ENCODE measurements around the gene LRFN2. TPM values are rescaled to one million over a fixed set of nuclear protein-coding genes. Genes with fewer than 3 reads are reported as not detected.

Gene LRFN2
- total and polyA plus RNA-seq, 2 donors: 0.11 to 0.38 TPM

- DNase-seq (ENCODE audit: low read depth in 6 of 9, low spot score in 9 of 9): no peak
- H3K27me3 ChIP-seq (ENCODE audit: control insufficient read depth in 2 of 2, insufficient read depth in 1 of 2, low read length in 1 of 2): peaks cover 0 to 4% of the 10 kb centered on the region in 2 donors
- H3K27ac ChIP-seq (ENCODE audit: low read depth in 1 of 2, low read length in 1 of 2): no peak overlapping the region
- H3K4me3 ChIP-seq (ENCODE audit: low read length in 2 of 2): no peak overlapping the region
- WGBS: 68% methylated on average over 9 of the region's 9 CpGs
- no peaks in the 10 kb centered on the region for H3K36me3 ChIP-seq (ENCODE audit: control insufficient read depth in 2 of 2, insufficient read depth in 2 of 2, low read length in 1 of 2)
- peaks cover 0 to 2% of the 10 kb centered on the region in 2 donors for H3K4me1 ChIP-seq (ENCODE audit: control insufficient read depth in 2 of 2, insufficient read depth in 2 of 2, low read length in 2 of 2)
- H3K9me3 ChIP-seq (ENCODE audit: control insufficient read depth in 2 of 2, insufficient read depth in 1 of 2, low read length in 1 of 2): no peaks in the 10 kb centered on the region
These were observed 177.3 kb downstream of the LRFN2 start for GRCh38 chr6:40409716-40410397.

GRCh38 chr6:40408786-40409542 lies 178.2 kb downstream of the LRFN2 start:
- Histone ChIP-seq H3K27me3 (ENCODE audit: control insufficient read depth in 2 of 2, insufficient read depth in 1 of 2, low read length in 1 of 2) (peaks cover 0 to 4% of the 10 kb centered on the region in 2 donors), H3K27ac (ENCODE audit: low read depth in 1 of 2, low read length in 1 of 2) (no peak overlapping the region), H3K4me3 (ENCODE audit: low read length in 2 of 2) (no peak overlapping the region), H3K9me3 (ENCODE audit: control insufficient read depth in 2 of 2, insufficient read depth in 1 of 2, low read length in 1 of 2) (no peaks in the 10 kb centered on the region), H3K36me3 (ENCODE audit: control insufficient read depth in 2 of 2, insufficient read depth in 2 of 2, low read length in 1 of 2) (no peaks in the 10 kb centered on the region), H3K4me1 (ENCODE audit: control insufficient read depth in 2 of 2, insufficient read depth in 2 of 2, low read length in 2 of 2) (peaks cover 0 to 2% of the 10 kb centered on the region in 2 donors)
- no peak for DNase-seq (ENCODE audit: low read depth in 6 of 9, low spot score in 9 of 9)
- 89% methylated on average over 4 of the region's 4 CpGs for WGBS

- DNase-seq (ENCODE audit: low read depth in 6 of 9, low spot score in 9 of 9): no peak
- Histone ChIP-seq H3K27ac (ENCODE audit: low read depth in 1 of 2, low read length in 1 of 2) (no peak overlapping the region), H3K4me3 (ENCODE audit: low read length in 2 of 2) (no peak overlapping the region), H3K27me3 (ENCODE audit: control insufficient read depth in 2 of 2, insufficient read depth in 1 of 2, low read length in 1 of 2) (peaks cover 0 to 4% of the 10 kb centered on the region in 2 donors), H3K36me3 (ENCODE audit: control insufficient read depth in 2 of 2, insufficient read depth in 2 of 2, low read length in 1 of 2) (no peaks in the 10 kb centered on the region), H3K4me1 (ENCODE audit: control insufficient read depth in 2 of 2, insufficient read depth in 2 of 2, low read length in 2 of 2) (no peaks in the 10 kb centered on the region), H3K9me3 (ENCODE audit: control insufficient read depth in 2 of 2, insufficient read depth in 1 of 2, low read length in 1 of 2) (no peaks in the 10 kb centered on the region)
- WGBS: 82% methylated on average over 2 of the region's 2 CpGs
These were observed 179.9 kb downstream of the LRFN2 start for GRCh38 chr6:40407239-40407638.

GRCh38 chr6:40406175-40406574 lies 181.0 kb downstream of the LRFN2 start:
- Histone ChIP-seq H3K27me3 (ENCODE audit: control insufficient read depth in 2 of 2, insufficient read depth in 1 of 2, low read length in 1 of 2) (peaks cover 0 to 4% of the 10 kb centered on the region in 2 donors), H3K9me3 (ENCODE audit: control insufficient read depth in 2 of 2, insufficient read depth in 1 of 2, low read length in 1 of 2) (no peaks in the 10 kb centered on the region), H3K4me1 (ENCODE audit: control insufficient read depth in 2 of 2, insufficient read depth in 2 of 2, low read length in 2 of 2) (no peaks in the 10 kb centered on the region), H3K36me3 (ENCODE audit: control insufficient read depth in 2 of 2, insufficient read depth in 2 of 2, low read length in 1 of 2) (no peaks in the 10 kb centered on the region), H3K4me3 (ENCODE audit: low read length in 2 of 2) (no peak overlapping the region), H3K27ac (ENCODE audit: low read depth in 1 of 2, low read length in 1 of 2) (no peak overlapping the region)
- WGBS: over 99% methylated on average over 7 of the region's 7 CpGs
- no peak for DNase-seq (ENCODE audit: low read depth in 6 of 9, low spot score in 9 of 9)

- DNase-seq (ENCODE audit: low read depth in 6 of 9, low spot score in 9 of 9): no peak
- Histone ChIP-seq H3K4me3 (ENCODE audit: low read length in 2 of 2) (no peak overlapping the region), H3K27ac (ENCODE audit: low read depth in 1 of 2, low read length in 1 of 2) (no peak overlapping the region), H3K4me1 (ENCODE audit: control insufficient read depth in 2 of 2, insufficient read depth in 2 of 2, low read length in 2 of 2) (peaks cover 0 to 4% of the 10 kb centered on the region in 2 donors), H3K36me3 (ENCODE audit: control insufficient read depth in 2 of 2, insufficient read depth in 2 of 2, low read length in 1 of 2) (no peaks in the 10 kb centered on the region), H3K27me3 (ENCODE audit: control insufficient read depth in 2 of 2, insufficient read depth in 1 of 2, low read length in 1 of 2) (no peaks in the 10 kb centered on the region), H3K9me3 (ENCODE audit: control insufficient read depth in 2 of 2, insufficient read depth in 1 of 2, low read length in 1 of 2) (no peaks in the 10 kb centered on the region)
These were observed 186.4 kb downstream of the LRFN2 start for GRCh38 chr6:40400738-40401137.

GRCh38 chr6:40399888-40400457 lies 187.2 kb downstream of the LRFN2 start:
- no peak overlapping the region for H3K27ac ChIP-seq (ENCODE audit: low read depth in 1 of 2, low read length in 1 of 2)
- peaks cover 0 to 4% of the 10 kb centered on the region in 2 donors for H3K4me1 ChIP-seq (ENCODE audit: control insufficient read depth in 2 of 2, insufficient read depth in 2 of 2, low read length in 2 of 2)
- no peaks in the 10 kb centered on the region for H3K27me3 ChIP-seq (ENCODE audit: control insufficient read depth in 2 of 2, insufficient read depth in 1 of 2, low read length in 1 of 2)
- H3K36me3 ChIP-seq (ENCODE audit: control insufficient read depth in 2 of 2, insufficient read depth in 2 of 2, low read length in 1 of 2): no peaks in the 10 kb centered on the region
- 91% methylated on average over 4 of the region's 4 CpGs for WGBS
- no peak overlapping the region for H3K4me3 ChIP-seq (ENCODE audit: low read length in 2 of 2)
- no peak for DNase-seq (ENCODE audit: low read depth in 6 of 9, low spot score in 9 of 9)
- H3K9me3 ChIP-seq (ENCODE audit: control insufficient read depth in 2 of 2, insufficient read depth in 1 of 2, low read length in 1 of 2): no peaks in the 10 kb centered on the region

- Histone ChIP-seq H3K36me3 (ENCODE audit: control insufficient read depth in 2 of 2, insufficient read depth in 2 of 2, low read length in 1 of 2) (no peaks in the 10 kb centered on the region), H3K27me3 (ENCODE audit: control insufficient read depth in 2 of 2, insufficient read depth in 1 of 2, low read length in 1 of 2) (no peaks in the 10 kb centered on the region), H3K4me3 (ENCODE audit: low read length in 2 of 2) (no peak overlapping the region), H3K27ac (ENCODE audit: low read depth in 1 of 2, low read length in 1 of 2) (no peak overlapping the region), H3K4me1 (ENCODE audit: control insufficient read depth in 2 of 2, insufficient read depth in 2 of 2, low read length in 2 of 2) (peaks cover 0 to 4% of the 10 kb centered on the region in 2 donors), H3K9me3 (ENCODE audit: control insufficient read depth in 2 of 2, insufficient read depth in 1 of 2, low read length in 1 of 2) (peaks cover 0 to 1% of the 10 kb centered on the region in 2 donors)
- WGBS: 93% methylated on average over 6 of the region's 6 CpGs
- DNase-seq (ENCODE audit: low read depth in 6 of 9, low spot score in 9 of 9): no peak
These were observed 188.2 kb downstream of the LRFN2 start for GRCh38 chr6:40398810-40399477.

- peaks cover 0 to 2% of the 10 kb centered on the region in 2 donors for H3K27me3 ChIP-seq (ENCODE audit: control insufficient read depth in 2 of 2, insufficient read depth in 1 of 2, low read length in 1 of 2)
- no peak overlapping the region for H3K4me3 ChIP-seq (ENCODE audit: low read length in 2 of 2)
- H3K9me3 ChIP-seq (ENCODE audit: control insufficient read depth in 2 of 2, insufficient read depth in 1 of 2, low read length in 1 of 2): peaks cover 0 to 1% of the 10 kb centered on the region in 2 donors
- WGBS: 95% methylated on average over 11 of the region's 11 CpGs
- H3K4me1 ChIP-seq (ENCODE audit: control insufficient read depth in 2 of 2, insufficient read depth in 2 of 2, low read length in 2 of 2): peaks cover 0 to 4% of the 10 kb centered on the region in 2 donors
- no peaks in the 10 kb centered on the region for H3K36me3 ChIP-seq (ENCODE audit: control insufficient read depth in 2 of 2, insufficient read depth in 2 of 2, low read length in 1 of 2)
- DNase-seq (ENCODE audit: low read depth in 6 of 9, low spot score in 9 of 9): no peak
- H3K27ac ChIP-seq (ENCODE audit: low read depth in 1 of 2, low read length in 1 of 2): no peak overlapping the region
These were observed 189.0 kb downstream of the LRFN2 start for GRCh38 chr6:40398034-40398691.
